ENCODE measurements around the gene MRPL52.

DNA sequence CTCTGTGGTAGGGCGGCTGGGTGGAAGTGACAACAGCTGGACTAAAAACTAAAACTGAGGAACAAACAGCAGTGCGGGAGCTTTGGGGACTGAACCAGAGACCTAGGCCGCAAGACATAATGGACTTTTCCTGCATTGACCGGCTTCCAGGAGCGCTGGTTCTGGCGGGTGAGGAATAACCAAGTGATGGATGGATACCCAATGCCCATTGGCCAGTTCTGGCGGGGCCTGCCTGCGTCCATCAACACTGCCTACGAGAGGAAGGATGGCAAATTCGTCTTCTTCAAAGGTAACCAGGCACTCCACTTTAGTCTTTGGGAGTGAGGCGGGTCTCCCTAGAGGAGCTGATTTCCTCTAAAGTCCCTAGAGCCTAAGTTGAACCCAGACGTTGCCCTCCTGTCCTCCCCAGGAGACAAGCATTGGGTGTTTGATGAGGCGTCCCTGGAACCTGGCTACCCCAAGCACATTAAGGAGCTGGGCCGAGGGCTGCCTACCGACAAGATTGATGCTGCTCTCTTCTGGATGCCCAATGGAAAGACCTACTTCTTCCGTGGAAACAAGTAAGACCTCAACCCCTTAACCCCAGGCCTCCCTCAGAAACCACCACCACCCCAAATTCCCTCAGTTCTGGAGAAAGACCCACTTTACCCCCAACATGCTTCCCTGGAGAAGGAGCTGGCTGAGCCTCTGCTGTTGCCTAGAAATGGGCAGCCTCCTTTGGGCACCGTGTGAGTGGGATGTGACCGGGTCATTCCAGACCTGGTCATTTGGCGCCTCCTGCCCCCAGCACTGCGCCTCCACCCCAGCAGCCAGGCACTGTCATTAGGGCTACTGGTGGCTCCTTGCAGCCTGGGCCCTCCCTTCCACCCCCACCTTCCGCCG is 14.8 kb downstream of the MRPL52 start:
- TF ChIP-seq, protein P1, sequence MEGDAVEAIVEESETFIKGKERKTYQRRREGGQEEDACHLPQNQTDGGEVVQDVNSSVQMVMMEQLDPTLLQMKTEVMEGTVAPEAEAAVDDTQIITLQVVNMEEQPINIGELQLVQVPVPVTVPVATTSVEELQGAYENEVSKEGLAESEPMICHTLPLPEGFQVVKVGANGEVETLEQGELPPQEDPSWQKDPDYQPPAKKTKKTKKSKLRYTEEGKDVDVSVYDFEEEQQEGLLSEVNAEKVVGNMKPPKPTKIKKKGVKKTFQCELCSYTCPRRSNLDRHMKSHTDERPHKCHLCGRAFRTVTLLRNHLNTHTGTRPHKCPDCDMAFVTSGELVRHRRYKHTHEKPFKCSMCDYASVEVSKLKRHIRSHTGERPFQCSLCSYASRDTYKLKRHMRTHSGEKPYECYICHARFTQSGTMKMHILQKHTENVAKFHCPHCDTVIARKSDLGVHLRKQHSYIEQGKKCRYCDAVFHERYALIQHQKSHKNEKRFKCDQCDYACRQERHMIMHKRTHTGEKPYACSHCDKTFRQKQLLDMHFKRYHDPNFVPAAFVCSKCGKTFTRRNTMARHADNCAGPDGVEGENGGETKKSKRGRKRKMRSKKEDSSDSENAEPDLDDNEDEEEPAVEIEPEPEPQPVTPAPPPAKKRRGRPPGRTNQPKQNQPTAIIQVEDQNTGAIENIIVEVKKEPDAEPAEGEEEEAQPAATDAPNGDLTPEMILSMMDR (IDR thresholded peaks at IDR 0.05): no peak
- TF ChIP-seq POLR2A (IDR thresholded peaks at IDR 0.05): no peak

Data from Peyer's patch (tissue), 4 donors.